Keratinocyte (primary cell): ENCODE results near the gene LRRC71. TPM values are rescaled to one million over a fixed set of nuclear protein-coding genes. Genes with fewer than 3 reads are reported as not detected.

ENCODE experiments used
- DNase-seq: peaks from one replicate; pipeline ENCODE4 v3.0.0-alpha.2; 2011; ENCODE audit warnings: low read depth, missing footprints, low spot score
- FAIRE-seq: peaks from 2 replicates; lab custom pipeline; 2011; peaks lifted over from hg19 to GRCh38; lab: Jason Lieb, UNC
- H2AFZ ChIP-seq: 2 replicates; pipeline ENCODE4 v1.6.0; 2012; ENCODE audit warnings: low read length, control low read depth, inconsistent platforms; ENCODE audit not compliant: control insufficient read depth
- H3K27ac ChIP-seq: 2 replicates; pipeline ENCODE4 v1.5.1; 2011; ENCODE audit warnings: low read length; ENCODE audit not compliant: control insufficient read depth, insufficient read depth
- H3K27me3 ChIP-seq: 3 replicates; pipeline ENCODE4 v1.6.0; 2011; ENCODE audit warnings: low read length; ENCODE audit not compliant: control insufficient read depth, insufficient read depth; ENCODE audit errors: extremely low read depth
- H3K36me3 ChIP-seq, 2 experiments: 2 replicates in 1 of 2; 3 replicates in 1 of 2; pipeline ENCODE4 v1.5.1; 2011; ENCODE audit warnings: low read length in 2 of 2, mild to moderate bottlenecking in 1 of 2; ENCODE audit not compliant: control insufficient read depth in 2 of 2, insufficient read depth in 2 of 2; ENCODE audit errors: extremely low read depth in 1 of 2
- H3K4me1 ChIP-seq: 3 replicates; pipeline ENCODE4 v1.5.1; 2011; ENCODE audit warnings: low read length; ENCODE audit not compliant: control insufficient read depth, insufficient read depth; ENCODE audit errors: extremely low read depth
- H3K4me2 ChIP-seq: 3 replicates; pipeline ENCODE4 v1.6.0; 2011; ENCODE audit warnings: low read depth, low read length; ENCODE audit not compliant: control insufficient read depth, insufficient read depth; ENCODE audit errors: extremely low read depth
- H3K4me3 ChIP-seq, 3 experiments: fragments of 200-600 bp in 1 of 3; sonication (generic) in 1 of 3; 2 replicates in 2 of 3; 3 replicates in 1 of 3; pipeline ENCODE4 v1.5.1; 2011 to 2016; ENCODE audit warnings: low read length in 3 of 3, mild to moderate bottlenecking in 3 of 3, control low read depth in 2 of 3, inconsistent platforms in 1 of 3, low read depth in 1 of 3, mixed read lengths in 1 of 3, mixed run types in 1 of 3, moderate library complexity in 1 of 3; ENCODE audit not compliant: control insufficient read depth in 2 of 3, insufficient read depth in 2 of 3; ENCODE audit errors: extremely low read depth in 1 of 3
- H3K79me2 ChIP-seq: 2 replicates; pipeline ENCODE4 v1.6.0; 2012; ENCODE audit warnings: low read length; ENCODE audit not compliant: control insufficient read depth, insufficient read depth
- H3K9ac ChIP-seq: 3 replicates; pipeline ENCODE4 v1.6.0; 2011; ENCODE audit warnings: low read length; ENCODE audit not compliant: control insufficient read depth, insufficient read depth; ENCODE audit errors: extremely low read depth
- H3K9me1 ChIP-seq: 3 replicates; pipeline ENCODE4 v1.6.0; 2011; ENCODE audit warnings: low read length; ENCODE audit not compliant: control insufficient read depth, insufficient read depth; ENCODE audit errors: extremely low read depth
- H3K9me3 ChIP-seq: 2 replicates; pipeline ENCODE4 v1.5.1; 2012; ENCODE audit warnings: low read depth, low read length; ENCODE audit not compliant: control insufficient read depth
- H4K20me1 ChIP-seq: 3 replicates; pipeline ENCODE4 v1.6.0; 2011; ENCODE audit warnings: low read length; ENCODE audit not compliant: control insufficient read depth, insufficient read depth; ENCODE audit errors: extremely low read depth
- CTCF ChIP-seq, 3 experiments: IDR thresholded peaks in 1 of 3; conservative IDR thresholded peaks in 1 of 3; optimal IDR thresholded peaks in 1 of 3; 2 replicates in 2 of 3; 3 replicates in 1 of 3; pipeline versions ENCODE3 to v1.5.1; 2011; ENCODE audit warnings: low read length in 3 of 3, mild to moderate bottlenecking in 3 of 3, moderate library complexity in 2 of 3, control low read depth in 1 of 3, inconsistent platforms in 1 of 3; ENCODE audit not compliant: insufficient read depth in 2 of 3; ENCODE audit errors: extremely low read depth in 1 of 3
- EZH2 ChIP-seq: IDR thresholded peaks from one replicate; pipeline ENCODE4 v1.6.1; 2012; ENCODE audit warnings: inconsistent platforms, mild to moderate bottlenecking, low read length, moderate library complexity
- dilution Hi-C: fragments of 300-500 bp; cut with MboI; formaldehyde crosslinking; loops from one replicate; pipeline ENCODE4 v1.7.0; 2020; ENCODE audit warnings: low sequenced_read_pairs; ENCODE audit not compliant: extremely low pct_ligation_motif_present
- polyA plus RNA-seq, 5 experiments: library from polyadenylated mRNA; depleted of rRNA in 3 of 5; stranded (reverse) in 3 of 5; stranded (forward) in 1 of 5; unstranded in 1 of 5; fragments of >200 nt; gene quantifications; 1 replicate in 1 of 5; 2 replicates in 3 of 5; 3 replicates in 1 of 5; pipeline versions ENCODE4 v1.2.1 to v1.2.3, GENCODE V29; 2011 to 2012; ENCODE audit warnings: missing spikeins in 2 of 5, low read depth in 1 of 5, low replicate concordance in 1 of 5

The LRRC71 gene
- polyA plus RNA-seq, 1 donor (not counting 4 experiments of a cell fraction or from before 2014, with no cell fraction given): not detected

- dilution Hi-C loops: no loop called here
- no peak overlapping the region for H3K27ac ChIP-seq
- H3K4me2 ChIP-seq: no peak overlapping the region
- H4K20me1 ChIP-seq: no peaks in the 10 kb centered on the region
- DNase-seq (no peak), FAIRE-seq (no peak)
- no peak overlapping the region for H2AFZ ChIP-seq
- no peaks in the 10 kb centered on the region for H3K79me2 ChIP-seq
- TF ChIP-seq EZH2: no peak
- no peak for TF ChIP-seq CTCF (optimal IDR thresholded peaks at IDR 0.05 in 1 of 3, IDR thresholded peaks at IDR 0.05 in 1 of 3, conservative IDR thresholded peaks at IDR 0.05 in 1 of 3; ENCODE audit: extremely low read depth in 1 of 3, insufficient read depth in 2 of 3, low read length in 3 of 3)
- H3K9me1 ChIP-seq: no peaks in the 10 kb centered on the region
- H3K36me3 ChIP-seq: peaks cover 6 to 23% of the 10 kb centered on the region in 2 experiments
- H3K9me3 ChIP-seq: no peaks in the 10 kb centered on the region
- peaks cover 16% of the 10 kb centered on the region for H3K4me1 ChIP-seq
- no peaks in the 10 kb centered on the region for H3K27me3 ChIP-seq
- no peak overlapping the region for H3K4me3 ChIP-seq
- H3K9ac ChIP-seq: no peak overlapping the region
Observed at GRCh38 chr1:156911577-156912298, 8.7 kb upstream of the LRRC71 start.

- FAIRE-seq: no peak
- DNase-seq: no peak
- Histone ChIP-seq H3K4me3 (no peak overlapping the region), H3K9ac (no peak overlapping the region), H4K20me1 (no peaks in the 10 kb centered on the region), H3K36me3 (peaks cover 6 to 23% of the 10 kb centered on the region in 2 experiments), H3K27me3 (no peaks in the 10 kb centered on the region), H3K9me1 (no peaks in the 10 kb centered on the region), H3K4me2 (no peak overlapping the region), H3K9me3 (no peaks in the 10 kb centered on the region), H3K27ac (no peak overlapping the region), H3K79me2 (no peaks in the 10 kb centered on the region), H3K4me1 (peaks cover 10% of the 10 kb centered on the region), H2AFZ (no peak overlapping the region)
- TF ChIP-seq EZH2: no peak
- no peak for TF ChIP-seq CTCF (optimal IDR thresholded peaks at IDR 0.05 in 1 of 3, IDR thresholded peaks at IDR 0.05 in 1 of 3, conservative IDR thresholded peaks at IDR 0.05 in 1 of 3; ENCODE audit: extremely low read depth in 1 of 3, insufficient read depth in 2 of 3, low read length in 3 of 3)
- dilution Hi-C loops: no loop called here
Observed at GRCh38 chr1:156912310-156912709, 8.1 kb upstream of the LRRC71 start.
